Measurements from ENCODE around the gene MLX. TPM values are rescaled to one million over a fixed set of nuclear protein-coding genes. Genes with fewer than 3 reads are reported as not detected.

Gene MLX
- total RNA-seq, 1 experiment from 2014 or later, result 45.3 TPM

DNA sequence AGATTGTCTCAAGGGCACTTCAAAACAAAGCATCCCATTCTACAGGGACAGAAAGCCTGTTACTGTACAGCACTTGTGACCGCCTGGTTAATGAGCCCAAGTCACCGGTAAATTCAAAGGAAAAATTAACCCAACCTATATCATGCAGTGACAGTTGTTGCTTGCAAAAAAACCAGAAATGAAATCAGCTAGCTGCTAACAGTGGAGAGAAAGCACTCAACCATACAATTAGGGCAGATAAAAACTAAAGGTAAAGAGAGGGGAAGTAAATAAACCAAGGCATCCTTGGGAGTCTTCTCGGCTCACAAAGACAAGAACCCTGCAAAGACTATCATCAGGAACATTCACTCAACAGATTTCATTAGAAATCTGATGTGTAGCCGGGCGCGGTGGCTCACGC lies 36.4 kb downstream of the MLX start:
- Histone ChIP-seq H3K4me1 (ENCODE audit: insufficient read depth, low read length) (no peaks in the 10 kb centered on the region), H3T11ph (ENCODE audit: low read length) (no peak overlapping the region), H3K56ac (ENCODE audit: insufficient read length, low read depth, low read length) (no peak overlapping the region), H4K20me1 (ENCODE audit: control insufficient read depth, insufficient read depth, insufficient read length) (no peaks in the 10 kb centered on the region), H3K18ac (ENCODE audit: insufficient read length, low read depth, low read length) (no peak overlapping the region), H4K5ac (ENCODE audit: insufficient read length, low read depth, low read length) (no peak overlapping the region), H4K91ac (ENCODE audit: insufficient read length, low read depth, low read length) (no peak overlapping the region), H2BK15ac (ENCODE audit: low read depth, low read length) (no peak overlapping the region), H2AFZ (ENCODE audit: low read length) (no peak overlapping the region), H2BK5ac (ENCODE audit: insufficient read length, low read length) (no peak overlapping the region), H3K9ac (ENCODE audit: extremely low read depth, insufficient read length, low read length) (no peak overlapping the region), H2BK12ac (ENCODE audit: insufficient read length, low read depth, low read length) (no peak overlapping the region), H3K79me2 (ENCODE audit: insufficient read depth, low read length) (peaks cover 8% of the 10 kb centered on the region; the same call in 1 of the 2 replicates), H3K27me3 (ENCODE audit: insufficient read depth, low read length) (no peaks in the 10 kb centered on the region), H3K4me2 (ENCODE audit: insufficient read depth, insufficient read length, low read length) (no peak overlapping the region), H3K9me3 (ENCODE audit: control insufficient read depth, low read depth, low read length) (no peaks in the 10 kb centered on the region), H2BK120ac (ENCODE audit: low read depth, low read length, poor library complexity, severe bottlenecking) (no peak overlapping the region), H3K14ac (ENCODE audit: insufficient read depth, low read length) (no peak overlapping the region), H3K23ac (ENCODE audit: insufficient read length, low read depth, low read length) (no peak overlapping the region), H3K4ac (ENCODE audit: low read depth, low read length) (no peak overlapping the region), H3K23me2 (ENCODE audit: insufficient read length, low read depth, low read length, poor library complexity, severe bottlenecking) (peaks cover 3% of the 10 kb centered on the region), H2AK5ac (ENCODE audit: insufficient read length, low read length) (no peak overlapping the region), H3K79me1 (ENCODE audit: insufficient read depth, low read depth, low read length, poor library complexity, severe bottlenecking) (no peaks in the 10 kb centered on the region), H2BK20ac (ENCODE audit: low read depth, low read length, poor library complexity, severe bottlenecking) (no peak overlapping the region), H3K27ac (ENCODE audit: insufficient read length, low read depth, low read length) (no peak overlapping the region), H4K8ac (replicated peaks; ENCODE audit: insufficient read length, low read depth, low read length) (no peak overlapping the region)
- WGBS (ENCODE audit: extremely low coverage, insufficient read length, low lambda C conversion rate), result no CpG with 5 or more reads among the region's 7 CpGs
- Mint-ChIP-seq H3K27me3 (ENCODE audit: low read depth) (no peaks in the 10 kb centered on the region), H3K4me1 (peaks cover 8 to 9% of the 10 kb centered on the region in 2 experiments), H3K4me3 (no peak overlapping the region), H3K27ac (0 out of 7 replicates have a peak overlapping the region, but pooled peaks of 1 of the 3 experiments have one; percentile 30), H3K36me3 (ENCODE audit: insufficient read depth in 1 of 3, low read depth in 3 of 3) (peaks cover 0 to 5% (median 0%) of the 10 kb centered on the region in 3 experiments; a peak in 1 of 7 replicates), H3K9me3 (no peaks in the 10 kb centered on the region)
- no peak for DNase-seq
- TF ChIP-seq, protein P1, sequence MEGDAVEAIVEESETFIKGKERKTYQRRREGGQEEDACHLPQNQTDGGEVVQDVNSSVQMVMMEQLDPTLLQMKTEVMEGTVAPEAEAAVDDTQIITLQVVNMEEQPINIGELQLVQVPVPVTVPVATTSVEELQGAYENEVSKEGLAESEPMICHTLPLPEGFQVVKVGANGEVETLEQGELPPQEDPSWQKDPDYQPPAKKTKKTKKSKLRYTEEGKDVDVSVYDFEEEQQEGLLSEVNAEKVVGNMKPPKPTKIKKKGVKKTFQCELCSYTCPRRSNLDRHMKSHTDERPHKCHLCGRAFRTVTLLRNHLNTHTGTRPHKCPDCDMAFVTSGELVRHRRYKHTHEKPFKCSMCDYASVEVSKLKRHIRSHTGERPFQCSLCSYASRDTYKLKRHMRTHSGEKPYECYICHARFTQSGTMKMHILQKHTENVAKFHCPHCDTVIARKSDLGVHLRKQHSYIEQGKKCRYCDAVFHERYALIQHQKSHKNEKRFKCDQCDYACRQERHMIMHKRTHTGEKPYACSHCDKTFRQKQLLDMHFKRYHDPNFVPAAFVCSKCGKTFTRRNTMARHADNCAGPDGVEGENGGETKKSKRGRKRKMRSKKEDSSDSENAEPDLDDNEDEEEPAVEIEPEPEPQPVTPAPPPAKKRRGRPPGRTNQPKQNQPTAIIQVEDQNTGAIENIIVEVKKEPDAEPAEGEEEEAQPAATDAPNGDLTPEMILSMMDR (conservative IDR thresholded peaks at IDR 0.05), result no peak
